Measurements from ENCODE around the gene ZFP57.
A peak's percentile ranks its signal among the peaks of the same experiment; 100 is the strongest.

GRCh38 chr6:29667158-29667557, 13.8 kb downstream of the ZFP57 start:
- TF ChIP-seq CTCF (IDR thresholded peaks at IDR 0.05) (no peak), NFYB (CRISPR knock-in tag; conservative IDR thresholded peaks at IDR 0.05; ENCODE audit: low read depth) (no peak), ESRRA (CRISPR knock-in tag; IDR thresholded peaks at IDR 0.05; ENCODE audit: borderline replicate concordance) (no peak), ZBTB21 (CRISPR knock-in tag; IDR thresholded peaks at IDR 0.05; ENCODE audit: borderline replicate concordance) (no peak), RELA (CRISPR knock-in tag; IDR thresholded peaks at IDR 0.05; ENCODE audit: borderline replicate concordance) (no peak), MAX (CRISPR knock-in tag; IDR thresholded peaks at IDR 0.05) (0 out of 2 replicates have a peak, but pooled peaks have one; percentile 20), EMX1 (CRISPR knock-in tag; IDR thresholded peaks at IDR 0.05) (no peak), SP1 (CRISPR knock-in tag; conservative IDR thresholded peaks at IDR 0.05) (no peak; the same call in 1 of the 2 replicates), E2F1 (CRISPR knock-in tag; IDR thresholded peaks at IDR 0.05) (no peak), FOXK1 (CRISPR knock-in tag; IDR thresholded peaks at IDR 0.05) (0 out of 2 replicates have a peak, but pooled peaks have one; percentile 9)

Data from WTC11 (cell line).